GM12874 (cell line): ENCODE results near the gene DCAF12L1.

ENCODE experiments used
- TF ChIP-seq, protein P1 (sequence below): IDR thresholded peaks from 2 replicates; pipeline ENCODE4 v1.5.1; 2011; ENCODE audit warnings: low read depth, mild to moderate bottlenecking, control low read depth, low read length, moderate library complexity; ENCODE audit not compliant: insufficient read depth

DCAF12L1 gene

DNA sequence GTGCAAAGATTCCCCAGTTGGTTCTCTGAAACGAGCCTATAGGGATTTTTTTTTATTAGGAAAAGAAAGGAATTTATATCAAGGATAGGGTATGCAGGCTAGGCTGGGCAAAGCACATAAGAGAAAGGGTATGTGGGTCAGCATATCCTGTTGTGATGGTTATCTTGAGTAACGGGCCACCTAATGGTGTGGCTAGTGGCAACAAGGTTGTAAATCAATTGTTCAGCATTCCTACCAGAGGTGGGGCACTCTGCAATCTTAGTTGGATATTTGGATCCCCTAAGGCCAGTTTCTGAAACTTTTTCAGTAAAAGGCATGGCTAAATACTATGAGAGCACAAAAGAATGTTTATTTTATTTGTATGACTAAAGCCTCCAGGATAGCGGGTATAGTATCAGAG lies 42.7 kb downstream of the DCAF12L1 start:
- TF ChIP-seq, protein P1, sequence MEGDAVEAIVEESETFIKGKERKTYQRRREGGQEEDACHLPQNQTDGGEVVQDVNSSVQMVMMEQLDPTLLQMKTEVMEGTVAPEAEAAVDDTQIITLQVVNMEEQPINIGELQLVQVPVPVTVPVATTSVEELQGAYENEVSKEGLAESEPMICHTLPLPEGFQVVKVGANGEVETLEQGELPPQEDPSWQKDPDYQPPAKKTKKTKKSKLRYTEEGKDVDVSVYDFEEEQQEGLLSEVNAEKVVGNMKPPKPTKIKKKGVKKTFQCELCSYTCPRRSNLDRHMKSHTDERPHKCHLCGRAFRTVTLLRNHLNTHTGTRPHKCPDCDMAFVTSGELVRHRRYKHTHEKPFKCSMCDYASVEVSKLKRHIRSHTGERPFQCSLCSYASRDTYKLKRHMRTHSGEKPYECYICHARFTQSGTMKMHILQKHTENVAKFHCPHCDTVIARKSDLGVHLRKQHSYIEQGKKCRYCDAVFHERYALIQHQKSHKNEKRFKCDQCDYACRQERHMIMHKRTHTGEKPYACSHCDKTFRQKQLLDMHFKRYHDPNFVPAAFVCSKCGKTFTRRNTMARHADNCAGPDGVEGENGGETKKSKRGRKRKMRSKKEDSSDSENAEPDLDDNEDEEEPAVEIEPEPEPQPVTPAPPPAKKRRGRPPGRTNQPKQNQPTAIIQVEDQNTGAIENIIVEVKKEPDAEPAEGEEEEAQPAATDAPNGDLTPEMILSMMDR, result no peak
